HepG2 (cell line): ENCODE data around the gene MRPL42. TPM values are rescaled to one million over a fixed set of nuclear protein-coding genes. Genes with fewer than 3 reads are reported as not detected.

Source experiments
- CAMTA2 ChIP-seq: sonication (generic); formaldehyde crosslinking; IDR thresholded peaks from 2 replicates; pipeline ENCODE4 v1.4.0; 2020; ENCODE audit warnings: mild to moderate bottlenecking, missing genetic modification reagents, borderline replicate concordance
- CCAR2 ChIP-seq: fragments of 200-400 bp; formaldehyde crosslinking; optimal IDR thresholded peaks from 2 replicates; pipeline ENCODE3; 2018; ENCODE audit warnings: low read depth, mild to moderate bottlenecking, low read length, moderate library complexity
- HES4 ChIP-seq: sonication (generic); formaldehyde crosslinking; IDR thresholded peaks from 2 replicates; pipeline ENCODE4 v1.9.0; 2021; ENCODE audit warnings: mild to moderate bottlenecking, missing genetic modification reagents, borderline replicate concordance
- HNRNPLL ChIP-seq: fragments of 200-400 bp; formaldehyde crosslinking; IDR thresholded peaks from 2 replicates; pipeline ENCODE4 v1.6.1; 2017; ENCODE audit warnings: mild to moderate bottlenecking, low read depth, low read length; ENCODE audit not compliant: poor library complexity, severe bottlenecking
- MTA3 ChIP-seq: sonication (generic); formaldehyde crosslinking; IDR thresholded peaks from 2 replicates; pipeline ENCODE4 v1.4.0; 2020; ENCODE audit warnings: missing genetic modification reagents
- RCOR2 ChIP-seq: IDR thresholded peaks from 2 replicates; pipeline ENCODE4 v1.6.1; 2016; ENCODE audit warnings: missing biosample characterization, missing genetic modification reagents
- STAT5B ChIP-seq: sonication (generic); formaldehyde crosslinking; IDR thresholded peaks from 2 replicates; pipeline ENCODE4 v1.4.0; 2020; ENCODE audit warnings: missing genetic modification reagents
- ZBTB8A ChIP-seq: sonication (generic); formaldehyde crosslinking; IDR thresholded peaks from 2 replicates; pipeline ENCODE4 v1.4.0; 2020; ENCODE audit warnings: mild to moderate bottlenecking, low read depth, missing genetic modification reagents, borderline replicate concordance
- ZNF121 ChIP-seq: sonication (generic); formaldehyde crosslinking; IDR thresholded peaks from 2 replicates; pipeline ENCODE4 v1.5.0; 2020; ENCODE audit warnings: mild to moderate bottlenecking, missing genetic modification reagents
- ZNF282 ChIP-seq: fragments of 450-650 bp; IDR thresholded peaks from 2 replicates; pipeline ENCODE4 v1.6.1; 2018; ENCODE audit not compliant: partially characterized antibody
- ZNF317 ChIP-seq: sonication (generic); formaldehyde crosslinking; IDR thresholded peaks from 2 replicates; pipeline ENCODE4 v1.5.0; 2020; ENCODE audit warnings: mild to moderate bottlenecking, missing genetic modification reagents
- ZNF709 ChIP-seq: sonication (generic); formaldehyde crosslinking; IDR thresholded peaks from 2 replicates; pipeline ENCODE4 v1.5.0; 2020; ENCODE audit warnings: mild to moderate bottlenecking, missing genetic modification reagents
- polyA plus RNA-seq, 8 experiments: library from polyadenylated mRNA; depleted of rRNA in 3 of 8; stranded (reverse) in 7 of 8; unstranded in 1 of 8; fragments of >200 nt; fragmentation: Illumina TruSeq in 4 of 8; extraction: Trizol in 4 of 8; gene quantifications; 2 replicates each; pipeline versions ENCODE4 v1.2.1 to v1.2.3, GENCODE V29; 2011 to 2016; ENCODE audit warnings: low read depth in 4 of 8, missing spikeins in 1 of 8, mixed read lengths in 1 of 8; ENCODE audit not compliant: insufficient read depth in 1 of 8
- total RNA-seq, 5 experiments: library from RNA; depleted of rRNA; stranded (reverse); fragments of >200 nt; fragmentation: Illumina TruSeq; extraction: Trizol; gene quantifications; 2 replicates each; pipeline ENCODE4 v1.2.3, GENCODE V29; 2016; ENCODE audit warnings: low read depth in 1 of 5
- TF ChIP-seq, protein P1 (sequence below): sonication (generic); formaldehyde crosslinking; IDR thresholded peaks from 2 replicates; pipeline ENCODE4 v1.4.0; 2020; ENCODE audit warnings: mild to moderate bottlenecking, missing genetic modification reagents
- TF ChIP-seq, protein P2 (sequence below): sonication (generic); formaldehyde crosslinking; conservative IDR thresholded peaks from 2 replicates; pipeline ENCODE4 v1.8.0; 2022; ENCODE audit warnings: low read depth, missing genetic modification reagents
- TF ChIP-seq, protein P3 (sequence below): sonication (generic); formaldehyde crosslinking; IDR thresholded peaks from 2 replicates; pipeline ENCODE4 v1.5.0; 2020; ENCODE audit warnings: missing genetic modification reagents, mild to moderate bottlenecking, borderline replicate concordance
- TF ChIP-seq, protein P4 (sequence below): sonication (generic); formaldehyde crosslinking; conservative IDR thresholded peaks from 2 replicates; pipeline ENCODE4 v1.8.0; 2022; ENCODE audit warnings: missing genetic modification reagents

Gene MRPL42
- total and polyA plus RNA-seq, 2 of the 13 experiments (the other 11 are each of a cell fraction or from before 2014, with no cell fraction given), result 93.3 to 148 TPM

DNA sequence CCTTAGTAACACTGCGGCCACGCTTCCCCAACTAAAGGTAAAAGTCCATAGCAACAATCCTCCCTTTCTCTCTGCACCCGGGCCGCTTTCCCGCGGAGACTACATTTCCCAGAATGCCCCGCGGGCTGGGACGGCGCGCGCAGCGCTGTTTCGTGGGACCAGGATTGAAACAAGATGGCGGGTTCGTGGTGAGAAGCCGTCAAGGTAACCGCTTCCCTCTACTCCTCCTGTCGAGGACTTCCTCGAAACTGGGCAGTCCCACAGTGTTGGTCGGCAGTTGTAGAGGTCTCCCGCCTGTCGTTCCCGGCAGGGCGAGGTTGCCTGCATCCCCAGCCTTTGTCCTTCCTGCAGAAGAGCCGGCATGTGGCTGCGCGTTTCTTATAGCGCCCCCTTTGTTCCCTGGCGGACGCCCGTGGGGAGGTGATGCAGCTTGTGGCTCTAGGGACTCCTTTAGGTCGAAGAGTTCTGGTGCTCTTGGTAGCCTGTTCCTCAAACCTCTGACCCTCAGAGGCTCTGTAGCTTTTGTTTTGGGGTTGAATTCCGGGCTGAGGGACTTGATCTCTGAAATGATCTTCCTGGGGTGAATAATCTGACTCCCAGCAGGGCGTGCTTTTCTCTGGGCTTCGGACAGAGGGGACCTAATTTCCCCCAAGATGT is at the start of gene MRPL42 (continued):
- TF ChIP-seq, protein P1, sequence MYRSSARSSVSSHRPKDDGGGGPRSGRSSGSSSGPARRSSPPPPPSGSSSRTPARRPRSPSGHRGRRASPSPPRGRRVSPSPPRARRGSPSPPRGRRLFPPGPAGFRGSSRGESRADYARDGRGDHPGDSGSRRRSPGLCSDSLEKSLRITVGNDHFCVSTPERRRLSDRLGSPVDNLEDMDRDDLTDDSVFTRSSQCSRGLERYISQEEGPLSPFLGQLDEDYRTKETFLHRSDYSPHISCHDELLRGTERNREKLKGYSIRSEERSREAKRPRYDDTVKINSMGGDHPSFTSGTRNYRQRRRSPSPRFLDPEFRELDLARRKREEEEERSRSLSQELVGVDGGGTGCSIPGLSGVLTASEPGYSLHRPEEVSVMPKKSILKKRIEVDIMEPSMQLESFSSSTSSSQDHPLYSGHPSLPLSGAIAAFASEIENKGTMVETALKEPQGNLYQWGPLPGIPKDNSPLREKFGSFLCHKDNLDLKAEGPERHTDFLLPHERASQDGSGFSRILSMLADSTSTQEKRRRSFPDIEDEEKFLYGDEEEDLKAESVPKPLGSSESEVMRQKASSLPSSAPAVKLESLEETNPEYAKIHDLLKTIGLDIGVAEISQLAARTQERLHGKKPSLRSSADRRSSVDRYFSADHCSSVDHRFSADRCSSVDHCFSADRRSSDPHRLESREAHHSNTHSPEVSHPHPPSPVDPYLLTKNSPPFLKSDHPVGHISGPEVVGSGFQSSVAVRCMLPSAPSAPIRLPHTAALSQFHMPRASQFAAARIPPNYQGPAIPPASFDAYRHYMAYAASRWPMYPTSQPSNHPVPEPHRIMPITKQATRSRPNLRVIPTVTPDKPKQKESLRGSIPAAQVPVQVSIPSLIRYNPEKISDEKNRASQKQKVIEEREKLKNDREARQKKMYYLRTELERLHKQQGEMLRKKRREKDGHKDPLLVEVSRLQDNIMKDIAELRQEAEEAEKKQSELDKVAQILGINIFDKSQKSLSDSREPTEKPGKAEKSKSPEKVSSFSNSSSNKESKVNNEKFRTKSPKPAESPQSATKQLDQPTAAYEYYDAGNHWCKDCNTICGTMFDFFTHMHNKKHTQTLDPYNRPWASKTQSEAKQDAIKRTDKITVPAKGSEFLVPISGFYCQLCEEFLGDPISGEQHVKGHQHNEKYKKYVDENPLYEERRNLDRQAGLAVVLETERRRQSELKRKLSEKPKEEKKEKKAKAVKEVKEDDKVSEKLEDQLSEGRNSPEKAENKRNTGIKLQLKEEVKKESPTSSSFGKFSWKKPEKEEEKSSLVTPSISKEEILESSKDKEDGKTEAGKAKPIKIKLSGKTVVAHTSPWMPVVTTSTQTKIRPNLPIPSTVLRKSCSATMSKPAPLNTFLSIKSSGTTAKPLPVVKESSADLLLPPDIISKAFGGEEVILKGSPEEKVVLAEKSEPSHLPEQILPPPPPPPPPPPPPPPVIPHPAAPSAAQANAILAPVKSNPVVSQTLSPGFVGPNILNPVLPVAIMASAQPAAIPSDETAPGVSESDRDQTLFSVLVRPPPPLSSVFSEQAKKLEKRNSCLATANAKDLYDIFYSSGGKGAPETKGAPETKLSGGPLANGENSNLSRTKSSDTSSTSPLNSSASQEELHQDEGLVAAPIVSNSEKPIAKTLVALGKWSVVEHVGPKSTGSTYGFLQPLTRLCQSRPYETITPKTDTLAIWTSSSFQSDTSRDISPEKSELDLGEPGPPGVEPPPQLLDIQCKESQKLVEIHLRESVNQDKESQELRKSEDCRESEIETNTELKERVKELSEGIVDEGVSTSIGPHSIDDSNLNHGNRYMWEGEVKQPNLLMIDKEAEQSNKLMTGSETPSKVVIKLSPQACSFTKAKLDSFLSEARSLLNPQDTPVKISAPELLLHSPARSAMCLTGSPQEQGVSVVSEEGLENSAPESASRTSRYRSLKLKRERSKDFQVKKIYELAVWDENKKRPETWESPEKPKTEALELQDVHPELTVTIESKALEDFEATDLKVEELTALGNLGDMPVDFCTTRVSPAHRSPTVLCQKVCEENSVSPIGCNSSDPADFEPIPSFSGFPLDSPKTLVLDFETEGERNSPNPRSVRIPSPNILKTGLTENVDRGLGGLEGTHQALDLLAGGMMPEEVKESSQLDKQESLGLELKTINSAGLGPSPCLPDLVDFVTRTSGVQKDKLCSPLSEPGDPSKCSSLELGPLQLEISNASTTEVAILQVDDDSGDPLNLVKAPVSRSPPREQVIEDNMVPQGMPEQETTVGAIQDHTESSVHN (CRISPR knock-in tag), result 0 out of 2 replicates have a peak, but pooled peaks have one; percentile 19
- peak; percentile 65; the same call in 1 of the 2 replicates for TF ChIP-seq HES4 (CRISPR knock-in tag)
- TF ChIP-seq, protein P2, sequence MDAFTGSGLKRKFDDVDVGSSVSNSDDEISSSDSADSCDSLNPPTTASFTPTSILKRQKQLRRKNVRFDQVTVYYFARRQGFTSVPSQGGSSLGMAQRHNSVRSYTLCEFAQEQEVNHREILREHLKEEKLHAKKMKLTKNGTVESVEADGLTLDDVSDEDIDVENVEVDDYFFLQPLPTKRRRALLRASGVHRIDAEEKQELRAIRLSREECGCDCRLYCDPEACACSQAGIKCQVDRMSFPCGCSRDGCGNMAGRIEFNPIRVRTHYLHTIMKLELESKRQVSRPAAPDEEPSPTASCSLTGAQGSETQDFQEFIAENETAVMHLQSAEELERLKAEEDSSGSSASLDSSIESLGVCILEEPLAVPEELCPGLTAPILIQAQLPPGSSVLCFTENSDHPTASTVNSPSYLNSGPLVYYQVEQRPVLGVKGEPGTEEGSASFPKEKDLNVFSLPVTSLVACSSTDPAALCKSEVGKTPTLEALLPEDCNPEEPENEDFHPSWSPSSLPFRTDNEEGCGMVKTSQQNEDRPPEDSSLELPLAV (CRISPR knock-in tag), result no peak
- peak; percentile 63 for TF ChIP-seq HNRNPLL
- TF ChIP-seq CAMTA2 (CRISPR knock-in tag), result no peak
- TF ChIP-seq, protein P3, sequence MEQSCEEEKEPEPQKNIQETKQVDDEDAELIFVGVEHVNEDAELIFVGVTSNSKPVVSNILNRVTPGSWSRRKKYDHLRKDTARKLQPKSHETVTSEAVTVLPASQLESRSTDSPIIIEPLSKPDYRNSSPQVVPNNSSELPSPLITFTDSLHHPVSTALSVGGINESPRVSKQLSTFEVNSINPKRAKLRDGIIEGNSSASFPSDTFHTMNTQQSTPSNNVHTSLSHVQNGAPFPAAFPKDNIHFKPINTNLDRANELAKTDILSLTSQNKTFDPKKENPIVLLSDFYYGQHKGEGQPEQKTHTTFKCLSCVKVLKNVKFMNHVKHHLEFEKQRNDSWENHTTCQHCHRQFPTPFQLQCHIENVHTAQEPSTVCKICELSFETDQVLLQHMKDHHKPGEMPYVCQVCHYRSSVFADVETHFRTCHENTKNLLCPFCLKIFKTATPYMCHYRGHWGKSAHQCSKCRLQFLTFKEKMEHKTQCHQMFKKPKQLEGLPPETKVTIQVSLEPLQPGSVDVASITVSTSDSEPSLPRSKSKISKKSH (CRISPR knock-in tag), result peak; percentile 88; the same call in 1 of the 2 replicates
- TF ChIP-seq CCAR2, result no peak
- TF ChIP-seq MTA3 (CRISPR knock-in tag), result no peak
- TF ChIP-seq, protein P4, sequence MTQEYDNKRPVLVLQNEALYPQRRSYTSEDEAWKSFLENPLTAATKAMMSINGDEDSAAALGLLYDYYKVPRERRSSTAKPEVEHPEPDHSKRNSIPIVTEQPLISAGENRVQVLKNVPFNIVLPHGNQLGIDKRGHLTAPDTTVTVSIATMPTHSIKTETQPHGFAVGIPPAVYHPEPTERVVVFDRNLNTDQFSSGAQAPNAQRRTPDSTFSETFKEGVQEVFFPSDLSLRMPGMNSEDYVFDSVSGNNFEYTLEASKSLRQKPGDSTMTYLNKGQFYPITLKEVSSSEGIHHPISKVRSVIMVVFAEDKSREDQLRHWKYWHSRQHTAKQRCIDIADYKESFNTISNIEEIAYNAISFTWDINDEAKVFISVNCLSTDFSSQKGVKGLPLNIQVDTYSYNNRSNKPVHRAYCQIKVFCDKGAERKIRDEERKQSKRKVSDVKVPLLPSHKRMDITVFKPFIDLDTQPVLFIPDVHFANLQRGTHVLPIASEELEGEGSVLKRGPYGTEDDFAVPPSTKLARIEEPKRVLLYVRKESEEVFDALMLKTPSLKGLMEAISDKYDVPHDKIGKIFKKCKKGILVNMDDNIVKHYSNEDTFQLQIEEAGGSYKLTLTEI, result no peak
- TF ChIP-seq ZNF317 (CRISPR knock-in tag), result no peak; the same call in none of the 2 replicates
- TF ChIP-seq RCOR2 (CRISPR knock-in tag), result no peak; the same call in 1 of the 2 replicates
- TF ChIP-seq ZNF121 (CRISPR knock-in tag), result no peak
- TF ChIP-seq ZNF282, result no peak
- no peak for TF ChIP-seq STAT5B (CRISPR knock-in tag)
- peak; percentile 91 for TF ChIP-seq ZNF709 (CRISPR knock-in tag)
- no peak for TF ChIP-seq ZBTB8A (CRISPR knock-in tag)
